B cell (primary cell): ENCODE data around the gene GRIP2. TPM values are rescaled to one million over a fixed set of nuclear protein-coding genes. Genes with fewer than 3 reads are reported as not detected.

Experiments
- ATAC-seq: fragments of 200-7000 bp; cut with Tn5 transposase; one replicate; pipeline ENCODE4 v1.10.0; 2021; ENCODE audit warnings: low read depth, mild to moderate bottlenecking, moderate number of reproducible peaks, moderate library complexity
- CTCF ChIA-PET: fragments of 350-600 bp; sonication (Branson Sonifier 250); formaldehyde crosslinking; loops from one replicate; lab custom pipeline; 2021; ENCODE audit warnings: antibody characterized with exemption, inconsistent platforms; lab: Charles Lee
- POLR2A ChIA-PET: fragments of 350-600 bp; sonication (Branson Sonifier 250); formaldehyde crosslinking; loops from one replicate; lab custom pipeline; 2021; ENCODE audit warnings: antibody characterized with exemption; lab: Charles Lee
- DNase-seq: peaks from one replicate; pipeline ENCODE4 v3.0.0; 2013
- H2AFZ ChIP-seq: 2 replicates; pipeline ENCODE4 v1.6.1; 2012; ENCODE audit warnings: mild to moderate bottlenecking, low read depth, low read length; ENCODE audit not compliant: insufficient read depth, poor library complexity, severe bottlenecking
- H3K27ac ChIP-seq, 2 donors: 1 replicate in 1 of 2; 2 replicates in 1 of 2; pipeline ENCODE4 v1.5.1; 2012 to 2013; ENCODE audit warnings: low read length in 2 of 2, mild to moderate bottlenecking in 2 of 2, moderate library complexity in 1 of 2
- H3K27me3 ChIP-seq, 4 experiments: fragments of 200-600 bp in 1 of 4; sonication (generic) in 1 of 4; replicated peaks in 1 of 4; 1 replicate in 2 of 4; 2 replicates in 2 of 4; pipeline versions ENCODE4 v1.6.1 to v1.7.0; 2013 to 2016; ENCODE audit warnings: low read length in 3 of 4, mild to moderate bottlenecking in 2 of 4, mixed read lengths in 1 of 4, moderate library complexity in 1 of 4; ENCODE audit not compliant: insufficient read depth in 4 of 4, control insufficient read depth in 3 of 4; ENCODE audit errors: control extremely low read depth in 1 of 4
- H3K36me3 ChIP-seq, 2 experiments: replicated peaks in 1 of 2; 1 replicate in 1 of 2; 2 replicates in 1 of 2; pipeline versions ENCODE4 v1.6.1 to v1.7.1; 2013; ENCODE audit warnings: low read length in 1 of 2; ENCODE audit not compliant: insufficient read depth in 2 of 2, control insufficient read depth in 1 of 2; ENCODE audit errors: control extremely low read depth in 1 of 2, extremely low read depth in 1 of 2
- H3K4me1 ChIP-seq, 2 donors: fragments of 200-600 bp in 1 of 2; sonication (generic) in 1 of 2; 1 replicate in 1 of 2; 2 replicates in 1 of 2; pipeline versions ENCODE4 v1.5.1 to v1.6.1; 2013 to 2017; ENCODE audit warnings: low read length in 2 of 2; ENCODE audit not compliant: control insufficient read depth in 2 of 2, insufficient read depth in 2 of 2
- H3K4me2 ChIP-seq: replicated peaks from 2 replicates; pipeline ENCODE3; 2012; ENCODE audit warnings: mild to moderate bottlenecking, low read depth, low read length; ENCODE audit not compliant: poor library complexity, severe bottlenecking
- H3K4me3 ChIP-seq, 5 experiments: fragments of 200-600 bp in 1 of 5; sonication (generic) in 1 of 5; 1 replicate in 3 of 5; 2 replicates in 2 of 5; pipeline versions ENCODE4 v1.5.1 to v1.7.0; 2011 to 2016; ENCODE audit warnings: low read length in 4 of 5, mild to moderate bottlenecking in 4 of 5, low read depth in 2 of 5, control low read depth in 1 of 5, moderate library complexity in 1 of 5; ENCODE audit not compliant: insufficient read depth in 1 of 5; ENCODE audit errors: control extremely low read depth in 1 of 5, extremely low read depth in 1 of 5
- H3K79me2 ChIP-seq: fragments of 200-600 bp; sonication (generic); one replicate; pipeline ENCODE4 v1.6.0; 2016; ENCODE audit warnings: low read length; ENCODE audit not compliant: control insufficient read depth, insufficient read depth
- H3K9ac ChIP-seq: fragments of 200-600 bp; sonication (generic); 2 replicates; pipeline ENCODE4 v1.6.1; 2017; ENCODE audit warnings: mild to moderate bottlenecking, low read length, moderate library complexity
- H3K9me3 ChIP-seq, 3 donors: one replicate each; pipeline versions ENCODE4 v1.6.1 to v1.7.1; 2013; ENCODE audit warnings: low read length in 2 of 3; ENCODE audit not compliant: control insufficient read depth in 2 of 3, insufficient read depth in 1 of 3; ENCODE audit errors: control extremely low read depth in 1 of 3
- H4K20me1 ChIP-seq: 2 replicates; pipeline ENCODE4 v1.6.0; 2012; ENCODE audit warnings: mild to moderate bottlenecking, low read length; ENCODE audit not compliant: insufficient read depth, control insufficient read depth, poor library complexity, severe bottlenecking
- H3K27ac Mint-ChIP-seq: one replicate; pipeline ENCODE4 v1.8.0; 2021; ENCODE audit warnings: mixed read lengths
- H3K27me3 Mint-ChIP-seq: one replicate; pipeline ENCODE4 v1.8.0; 2021; ENCODE audit warnings: mixed read lengths
- H3K4me1 Mint-ChIP-seq: one replicate; pipeline ENCODE4 v1.8.0; 2021; ENCODE audit warnings: mixed read lengths
- H3K4me3 Mint-ChIP-seq: one replicate; pipeline ENCODE4 v1.8.0; 2021; ENCODE audit warnings: mixed read lengths
- H3K9me3 Mint-ChIP-seq: one replicate; pipeline ENCODE4 v1.8.0; 2022; ENCODE audit warnings: mixed read lengths; ENCODE audit not compliant: insufficient read depth
- CTCF ChIP-seq: fragments of 200-600 bp; IDR thresholded peaks from one replicate; pipeline ENCODE4 v1.8.0; 2022; ENCODE audit warnings: antibody characterized with exemption, mild to moderate bottlenecking
- EZH2 ChIP-seq: IDR thresholded peaks from 2 replicates; pipeline ENCODE4 v1.6.1; 2012; ENCODE audit warnings: borderline replicate concordance, low read depth, mild to moderate bottlenecking, moderate library complexity, low read length; ENCODE audit not compliant: insufficient read depth, poor library complexity, severe bottlenecking
- WGBS: methylation state at CpG from one replicate; pipeline ENCODE4 v1.1.5; 2013; ENCODE audit warnings: missing lambda C conversion rate; ENCODE audit not compliant: insufficient coverage; 5-methylcytosine and 5-hydroxymethylcytosine counted together
- intact Hi-C: fragments of 100-400 bp; cut with micrococcal nuclease; formaldehyde crosslinking; loops from one replicate; pipeline ENCODE4 v1.10.0; 2022
- polyA plus RNA-seq: library from polyadenylated mRNA; depleted of rRNA; stranded (reverse); fragments of >200 nt; gene quantifications from 2 replicates; pipeline ENCODE4 v1.2.3, GENCODE V29; 2012
- total RNA-seq, 2 donors: library from RNA; stranded (reverse); fragments of 120-200 nt in 1 of 2; gene quantifications; 1 replicate in 1 of 2; 2 replicates in 1 of 2; pipeline versions ENCODE4 v1.2.3 to v1.2.4, GENCODE V29; 2013 to 2022

GRIP2 gene
- total and polyA plus RNA-seq, 2 donors (not counting 1 experiment from before 2014, with no cell fraction given): not detected

DNA sequence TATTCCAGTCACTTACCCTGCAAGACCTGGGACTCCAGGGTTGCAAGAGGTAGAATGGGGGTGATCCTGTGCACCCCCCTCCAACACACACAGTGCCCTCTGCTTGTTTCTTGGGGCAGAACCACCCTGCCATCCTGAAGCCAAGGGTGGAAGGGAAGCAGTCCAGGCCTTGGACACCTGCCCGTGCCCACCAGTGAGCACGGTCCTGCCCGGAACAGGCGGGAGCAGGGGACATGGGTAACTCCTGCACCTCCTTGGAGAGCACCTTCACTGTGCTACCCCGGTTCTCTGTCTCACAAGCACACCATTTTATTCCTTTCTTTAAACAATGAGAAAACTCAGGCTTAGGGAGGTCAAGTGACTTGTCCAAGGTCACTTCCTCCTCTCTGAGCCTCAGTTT is 80.8 kb downstream of the GRIP2 start:
- no peaks in the 10 kb centered on the region for H4K20me1 ChIP-seq
- ChIA-PET CTCF (interaction anchor here (0.7 to 6.2 kb wide), 6 partner anchors 8 to 203 kb away, joined by 3 to 80 read pairs (median 10); partner anchors contain the start of gene SLC6A6), POLR2A (no interaction called here)
- Mint-ChIP-seq H3K27ac (no peak overlapping the region), H3K27me3 (no peaks in the 10 kb centered on the region), H3K9me3 (no peaks in the 10 kb centered on the region), H3K4me3 (no peak overlapping the region), H3K4me1 (peaks cover 3% of the 10 kb centered on the region)
- H3K4me1 ChIP-seq: no peaks in the 10 kb centered on the region
- H2AFZ ChIP-seq: no peak overlapping the region
- H3K36me3 ChIP-seq: peaks cover 0 to 60% of the 10 kb centered on the region in 2 experiments
- DNase-seq (no peak), ATAC-seq (no peak)
- H3K79me2 ChIP-seq: no peaks in the 10 kb centered on the region
- 97% methylated on average over 5 of the region's 5 CpGs for WGBS
- H3K4me2 ChIP-seq: no peak overlapping the region
- no peak overlapping the region for H3K4me3 ChIP-seq
- H3K9me3 ChIP-seq: no peaks in the 10 kb centered on the region
- intact Hi-C loops: no loop called here
- H3K27ac ChIP-seq: no peak overlapping the region
- H3K9ac ChIP-seq: no peak overlapping the region
- H3K27me3 ChIP-seq: no peaks in the 10 kb centered on the region
- no peak for TF ChIP-seq EZH2
- TF ChIP-seq CTCF: no peak

DNA sequence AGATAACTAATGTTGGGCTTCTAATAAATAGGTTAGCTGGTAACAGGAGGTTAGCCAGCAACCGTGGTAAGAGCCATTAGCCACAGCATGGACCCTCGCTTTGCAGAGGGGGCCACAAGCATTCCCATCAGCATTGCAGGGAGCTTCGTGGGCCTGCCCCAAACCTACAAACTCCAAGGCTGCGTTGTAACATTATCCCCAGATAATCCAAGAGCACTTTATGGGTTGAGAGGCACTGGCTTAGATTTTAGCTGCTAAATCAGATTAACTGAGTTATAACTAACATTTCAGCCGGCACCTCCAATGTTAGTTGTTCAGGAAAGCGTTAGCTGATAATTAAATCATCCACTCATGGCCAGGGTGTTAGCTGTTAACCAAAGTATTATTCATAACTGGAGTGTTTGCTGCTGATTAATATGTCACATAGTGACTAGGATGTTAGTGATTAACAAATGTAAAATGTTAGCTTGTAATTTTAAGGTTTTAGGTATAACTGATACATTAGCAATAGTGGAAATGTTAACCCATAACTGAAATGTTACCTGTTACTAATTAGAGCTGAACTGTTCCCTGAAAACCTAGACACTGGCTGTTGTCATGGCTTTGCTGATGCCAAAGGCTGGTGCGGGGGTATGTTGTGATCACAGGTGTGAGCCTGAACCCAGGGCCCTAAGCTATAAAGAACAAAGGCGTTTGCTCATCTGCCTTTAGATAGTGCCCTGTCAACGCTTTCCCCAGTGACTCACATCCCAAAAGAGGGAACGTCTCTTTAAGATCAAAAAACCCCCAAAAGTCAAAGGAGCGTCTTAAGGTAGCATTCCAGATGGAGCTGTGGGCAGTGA is 81.5 kb downstream of the GRIP2 start:
- Histone ChIP-seq H3K27ac (no peak overlapping the region), H3K4me1 (no peaks in the 10 kb centered on the region), H3K9me3 (no peaks in the 10 kb centered on the region), H3K9ac (no peak overlapping the region), H3K4me3 (no peak overlapping the region), H3K4me2 (no peak overlapping the region), H3K79me2 (no peaks in the 10 kb centered on the region), H2AFZ (no peak overlapping the region), H3K36me3 (peaks cover 0 to 57% of the 10 kb centered on the region in 2 experiments), H3K27me3 (no peaks in the 10 kb centered on the region), H4K20me1 (no peaks in the 10 kb centered on the region)
- Mint-ChIP-seq H3K9me3 (no peaks in the 10 kb centered on the region), H3K4me3 (no peak overlapping the region), H3K27me3 (no peaks in the 10 kb centered on the region), H3K4me1 (peaks cover 8% of the 10 kb centered on the region), H3K27ac (no peak overlapping the region)
- no peak for DNase-seq
- TF ChIP-seq EZH2 (no peak), CTCF (no peak)
- ChIA-PET POLR2A (interaction anchor here (0.6 kb wide), 1 partner anchor 57 kb away, joined by 3 read pairs; the partner anchor contains the start of gene SLC6A6), CTCF (interaction anchor here (0.7 to 6.2 kb wide), 7 partner anchors 9 to 202 kb away, joined by 3 to 80 read pairs (median 6); partner anchors contain the start of gene SLC6A6)
- 100% methylated on average over 5 of the region's 11 CpGs for WGBS
- intact Hi-C loops: no loop called here
- no peak for ATAC-seq
